Central memory CD8-positive, alpha-beta T cell (primary cell): Measurements from ENCODE around the gene LEMD1.

ENCODE experiments used
- ATAC-seq: fragments of 150-1000 bp; cut with Tn5 transposase; replicated peaks from 2 replicates; pipeline ENCODE4 v1.10.0; 2022; ENCODE audit warnings: mild to moderate bottlenecking, moderate FRiP score, moderate number of reproducible peaks; ENCODE audit not compliant: poor library complexity, severe bottlenecking; ENCODE audit errors: extremely low read depth
- DNase-seq, 2 donors: peaks; one replicate each; pipeline ENCODE4 v3.0.0; 2021; ENCODE audit warnings: low spot score in 2 of 2
- H3K27ac Mint-ChIP-seq: one replicate; pipeline ENCODE4 v1.8.0; 2022; ENCODE audit warnings: low read depth, mild to moderate bottlenecking, moderate library complexity, mixed read lengths
- H3K27me3 Mint-ChIP-seq: one replicate; pipeline ENCODE4 v1.8.0; 2022; ENCODE audit warnings: mixed read lengths
- H3K36me3 Mint-ChIP-seq: one replicate; pipeline ENCODE4 v1.8.0; 2022; ENCODE audit warnings: mild to moderate bottlenecking, moderate library complexity, mixed read lengths; ENCODE audit not compliant: insufficient read depth
- H3K4me1 Mint-ChIP-seq: one replicate; pipeline ENCODE4 v1.8.0; 2022; ENCODE audit warnings: mixed read lengths
- H3K4me3 Mint-ChIP-seq: one replicate; pipeline ENCODE4 v1.8.0; 2022; ENCODE audit warnings: mild to moderate bottlenecking, moderate library complexity, mixed read lengths
- H3K9me3 Mint-ChIP-seq: one replicate; pipeline ENCODE4 v1.8.0; 2022; ENCODE audit warnings: mixed read lengths

Gene LEMD1, protein sequence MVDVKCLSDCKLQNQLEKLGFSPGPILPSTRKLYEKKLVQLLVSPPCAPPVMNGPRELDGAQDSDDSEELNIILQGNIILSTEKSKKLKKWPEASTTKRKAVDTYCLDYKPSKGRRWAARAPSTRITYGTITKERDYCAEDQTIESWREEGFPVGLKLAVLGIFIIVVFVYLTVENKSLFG

GRCh38 chr1:205421798-205422197 lies at the start of gene LEMD1:
Gene LEMD1 (minus strand): TSS chr1:205422056. CDS start chr1:205420536, 1,520 bp downstream.
- no peaks in the 10 kb centered on the region for H3K9me3 Mint-ChIP-seq
- no peaks in the 10 kb centered on the region for H3K4me1 Mint-ChIP-seq
- H3K4me3 Mint-ChIP-seq = no peak within 1 kb of the TSS
- no peak within 1 kb of the TSS for H3K27ac Mint-ChIP-seq
- DNase-seq (no peak), ATAC-seq (no peak)
- no peaks in the 10 kb centered on the region for H3K36me3 Mint-ChIP-seq
- H3K27me3 Mint-ChIP-seq = no peaks in the 10 kb centered on the region

DNA sequence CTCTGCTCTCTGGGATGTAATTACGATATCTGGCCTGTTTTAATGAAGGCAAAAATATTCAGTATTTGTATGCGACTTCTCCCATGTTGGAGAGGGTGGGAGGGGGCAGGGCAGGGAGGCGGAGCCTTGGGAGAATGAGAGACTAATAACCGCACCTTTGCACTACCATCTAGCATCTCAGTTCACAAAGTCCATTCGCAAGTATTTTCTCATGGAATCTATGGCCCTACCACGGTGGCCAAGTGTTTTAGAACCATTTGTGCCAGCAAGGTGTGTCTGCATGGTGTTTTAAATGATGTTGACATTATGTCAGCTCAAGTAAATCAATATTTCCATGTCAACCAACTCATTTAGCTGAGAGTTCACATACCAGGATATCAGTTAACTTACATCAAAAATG lies 48.3 kb upstream of the LEMD1 start:
- H3K27me3 Mint-ChIP-seq = peaks cover 48% of the 10 kb centered on the region
- H3K4me3 Mint-ChIP-seq = no peak overlapping the region
- H3K27ac Mint-ChIP-seq = no peak overlapping the region
- ATAC-seq (no peak), DNase-seq (no peak)
- no peaks in the 10 kb centered on the region for H3K36me3 Mint-ChIP-seq
- peaks cover 6% of the 10 kb centered on the region for H3K9me3 Mint-ChIP-seq
- H3K4me1 Mint-ChIP-seq = peaks cover 9% of the 10 kb centered on the region

DNA sequence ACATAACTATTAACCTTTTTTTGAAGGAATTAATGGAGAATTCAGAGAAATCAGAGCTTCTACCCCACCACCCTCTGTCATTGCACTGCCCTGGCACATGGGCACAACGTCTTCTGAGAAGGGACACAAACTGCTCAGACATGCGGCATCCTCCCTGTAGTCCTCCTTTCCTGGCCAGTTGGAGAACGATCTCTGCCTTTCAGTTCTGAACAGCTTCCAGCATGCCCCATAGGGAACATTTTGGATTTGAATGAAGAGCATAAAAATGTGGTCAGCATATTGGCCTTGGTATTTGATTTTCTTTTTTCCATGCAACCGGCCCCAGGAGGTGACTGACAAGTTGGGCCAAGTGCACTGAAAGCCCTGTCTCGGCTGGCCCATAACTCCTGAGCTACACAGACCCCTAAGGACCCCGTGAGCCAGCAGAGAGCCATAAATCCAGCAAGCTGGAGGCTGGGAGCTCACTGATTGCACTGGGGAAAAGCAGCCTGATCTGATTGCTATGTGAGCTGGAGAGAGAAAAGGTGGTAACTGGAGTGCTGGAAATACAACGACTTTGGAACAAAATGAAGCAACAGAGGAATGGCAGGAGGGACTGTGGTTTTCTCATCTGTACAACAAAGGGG lies 44.9 kb upstream of the LEMD1 start:
- ATAC-seq (no peak), DNase-seq (no peak)
- H3K36me3 Mint-ChIP-seq = no peaks in the 10 kb centered on the region
- no peak overlapping the region for H3K4me3 Mint-ChIP-seq
- no peak overlapping the region for H3K27ac Mint-ChIP-seq
- peaks cover 15% of the 10 kb centered on the region for H3K27me3 Mint-ChIP-seq
- H3K4me1 Mint-ChIP-seq = no peaks in the 10 kb centered on the region
- no peaks in the 10 kb centered on the region for H3K9me3 Mint-ChIP-seq

DNA sequence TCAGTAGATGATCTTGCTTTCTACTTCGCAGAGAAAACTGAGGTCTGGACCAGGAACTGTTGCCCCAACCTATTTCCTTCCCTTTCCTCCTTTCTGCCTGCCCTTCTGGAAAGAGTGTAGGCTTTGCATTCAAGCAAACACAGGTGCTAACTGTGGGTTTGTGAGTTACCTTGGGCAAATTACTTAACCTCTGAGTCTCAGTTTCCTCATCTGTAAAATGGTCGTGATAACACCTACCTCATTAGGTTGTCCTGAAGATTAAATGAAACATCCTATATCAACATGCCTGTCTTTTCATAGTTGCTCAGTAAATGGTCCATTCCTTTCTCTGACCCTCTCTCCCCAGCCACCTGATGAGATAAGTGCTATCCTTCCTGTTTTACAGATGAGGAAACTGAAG lies 43.5 kb upstream of the LEMD1 start:
- Mint-ChIP-seq H3K27ac (no peak overlapping the region), H3K4me3 (no peak overlapping the region), H3K4me1 (no peaks in the 10 kb centered on the region), H3K9me3 (no peaks in the 10 kb centered on the region), H3K27me3 (peaks cover 12% of the 10 kb centered on the region), H3K36me3 (no peaks in the 10 kb centered on the region)
- ATAC-seq = no peak
- DNase-seq = no peak

DNA sequence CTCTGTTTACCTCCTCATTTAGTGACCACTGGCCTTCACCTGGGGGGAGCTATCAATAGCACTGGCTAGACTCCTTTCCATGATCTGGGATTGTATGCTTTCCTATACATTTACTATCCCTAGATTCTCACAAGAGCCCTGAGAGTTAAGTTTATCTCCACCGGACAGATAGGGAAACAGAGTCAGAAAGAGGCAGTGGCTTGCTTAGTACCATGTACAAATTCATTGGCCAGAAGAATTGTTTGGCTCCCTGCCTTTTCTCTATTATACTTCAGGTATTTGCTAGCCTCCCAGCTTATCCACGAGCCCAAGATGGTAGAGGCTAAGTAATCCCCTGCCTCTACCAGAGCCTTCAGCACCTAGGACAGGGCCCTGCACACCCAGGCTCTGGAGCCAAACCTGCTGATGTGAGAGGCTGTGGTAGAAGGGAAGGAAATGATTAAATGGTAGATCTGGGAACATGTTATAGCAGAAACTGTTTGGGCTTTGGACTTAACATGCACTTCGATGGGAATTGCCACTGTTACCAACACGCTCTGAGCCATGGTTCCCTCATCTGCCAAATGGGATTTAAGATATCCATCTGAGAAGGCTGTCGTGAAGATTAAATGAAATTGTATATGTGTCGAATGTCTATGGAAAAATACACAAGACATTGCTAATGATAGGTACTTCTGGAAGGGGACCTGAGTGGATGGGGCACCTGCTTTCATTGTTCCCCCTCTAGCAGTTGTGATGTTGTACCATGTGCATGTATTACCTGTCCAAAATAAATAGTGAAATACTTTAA lies 37.1 kb upstream of the LEMD1 start:
- Mint-ChIP-seq H3K9me3 (no peaks in the 10 kb centered on the region), H3K27ac (no peak overlapping the region), H3K27me3 (peaks cover 57% of the 10 kb centered on the region), H3K36me3 (peaks cover 4% of the 10 kb centered on the region), H3K4me3 (no peak overlapping the region), H3K4me1 (peaks cover 16% of the 10 kb centered on the region)
- DNase-seq = no peak
- ATAC-seq = no peak

DNA sequence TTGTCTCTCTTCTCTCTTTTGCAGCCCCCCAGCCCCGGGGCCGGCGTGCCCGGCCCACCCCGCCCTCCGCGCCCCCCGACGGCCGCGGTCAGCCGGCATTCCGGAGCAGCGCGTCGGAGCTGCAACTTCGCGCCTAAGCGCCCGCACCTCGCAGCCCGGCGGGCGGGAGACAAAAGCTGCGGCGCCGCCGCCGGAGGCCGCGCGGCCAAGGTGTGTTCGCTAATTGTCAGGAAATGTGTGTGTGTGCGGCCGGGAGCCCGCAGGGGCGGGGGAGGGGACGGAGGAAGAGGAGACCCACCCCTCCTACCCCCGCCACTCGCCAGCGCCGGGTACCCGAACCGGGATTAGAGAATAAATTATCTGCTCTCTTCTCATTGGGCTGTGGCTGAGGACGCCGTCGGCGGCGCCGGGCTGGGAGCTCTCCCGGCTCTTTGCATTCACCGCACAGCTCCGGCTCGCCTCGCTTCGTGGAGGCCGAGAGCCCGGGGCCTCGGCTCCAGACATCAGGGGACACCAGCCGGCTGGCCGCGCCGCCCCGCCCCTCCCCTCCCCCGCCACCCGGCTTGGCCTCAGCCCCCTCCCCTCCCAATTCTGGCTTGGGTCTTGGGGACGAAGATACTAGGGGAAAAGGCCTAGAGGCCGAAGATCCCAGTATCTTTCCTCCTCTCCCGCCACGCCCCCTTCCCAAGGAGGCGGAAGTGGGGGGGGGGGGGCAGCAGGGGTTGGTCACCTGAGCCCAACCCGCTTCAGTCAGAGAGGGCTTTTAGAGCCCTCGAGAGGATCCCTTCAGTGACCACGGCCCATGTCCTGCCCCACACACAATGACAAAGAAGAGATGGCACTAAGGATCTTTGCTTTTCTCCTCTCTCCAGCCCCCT lies 35.3 kb upstream of the LEMD1 start:
- peaks cover 4% of the 10 kb centered on the region for H3K36me3 Mint-ChIP-seq
- H3K27ac Mint-ChIP-seq = no peak overlapping the region
- ATAC-seq (peak; percentile 16), DNase-seq (no peak)
- H3K9me3 Mint-ChIP-seq = no peaks in the 10 kb centered on the region
- peaks cover 16% of the 10 kb centered on the region for H3K4me1 Mint-ChIP-seq
- peak overlapping the region; percentile 74 for H3K4me3 Mint-ChIP-seq
- peaks cover 76% of the 10 kb centered on the region for H3K27me3 Mint-ChIP-seq

DNA sequence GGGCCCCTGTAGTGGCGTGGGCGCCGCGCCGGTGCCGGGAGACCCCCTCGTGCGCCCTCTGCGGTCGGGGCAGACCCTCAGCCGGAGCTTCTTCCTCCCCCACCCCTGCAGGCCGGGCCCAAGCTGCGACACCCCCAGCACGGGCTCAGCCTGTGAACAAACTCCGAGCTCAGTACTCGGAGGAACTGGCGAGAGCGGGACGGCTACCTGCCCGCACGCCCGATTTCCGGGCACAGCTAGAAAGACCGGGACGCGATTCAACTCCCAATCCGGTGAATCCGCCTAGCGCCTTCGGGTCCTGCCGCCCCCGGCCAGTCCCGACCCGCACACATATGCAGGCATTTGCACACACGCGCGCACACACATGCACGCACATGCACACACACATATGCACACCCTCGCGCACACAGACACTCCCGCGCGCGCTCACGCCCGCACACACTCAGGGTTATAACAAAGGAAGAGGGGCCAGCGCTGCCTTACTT lies 34.6 kb upstream of the LEMD1 start:
- Mint-ChIP-seq H3K4me3 (peak overlapping the region; percentile 74), H3K27ac (no peak overlapping the region), H3K27me3 (peaks cover 82% of the 10 kb centered on the region), H3K4me1 (peaks cover 16% of the 10 kb centered on the region), H3K36me3 (peaks cover 4% of the 10 kb centered on the region), H3K9me3 (no peaks in the 10 kb centered on the region)
- no peak for ATAC-seq
- no peak for DNase-seq

GRCh38 chr1:205455581-205456382 lies 33.9 kb upstream of the LEMD1 start, which contains the start of gene BLACAT1:
Gene BLACAT1 (minus strand): TSS chr1:205456045.
- ATAC-seq (no peak), DNase-seq (no peak)
- Mint-ChIP-seq H3K27ac (no peak within 1 kb of the TSS), H3K9me3 (no peaks in the 10 kb centered on the region), H3K27me3 (peaks cover 89% of the 10 kb centered on the region), H3K4me3 (peak within 1 kb of the TSS; percentile 74), H3K36me3 (peaks cover 4% of the 10 kb centered on the region), H3K4me1 (peaks cover 16% of the 10 kb centered on the region)

- peak overlapping the region; percentile 74 for H3K4me3 Mint-ChIP-seq
These were observed 33.1 kb upstream of the LEMD1 start for GRCh38 chr1:205454903-205455335.

DNA sequence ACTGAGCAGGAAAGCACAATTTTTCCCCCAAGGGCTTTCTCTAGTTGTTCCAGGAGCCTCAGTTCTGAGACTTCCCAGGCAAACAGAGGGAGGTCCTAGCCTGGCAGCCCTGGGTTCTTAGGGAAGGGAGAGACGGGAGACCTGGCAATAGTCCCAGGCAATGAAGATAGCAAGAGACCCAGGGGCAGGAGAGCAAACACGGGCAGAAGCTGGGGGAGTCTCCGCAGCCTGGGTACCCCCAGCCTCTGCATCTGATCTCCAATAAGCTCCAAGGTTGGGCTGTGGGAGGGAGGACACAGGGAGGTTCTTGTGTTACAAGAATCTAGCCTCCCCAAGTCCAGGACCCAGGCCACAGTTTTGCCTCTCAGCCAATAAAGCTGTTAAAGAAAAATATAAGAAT lies 31.6 kb upstream of the LEMD1 start:
- peaks cover 16% of the 10 kb centered on the region for H3K4me1 Mint-ChIP-seq
- H3K4me3 Mint-ChIP-seq = no peak overlapping the region
- DNase-seq (no peak), ATAC-seq (no peak)
- H3K27me3 Mint-ChIP-seq = peaks cover 72% of the 10 kb centered on the region
- H3K27ac Mint-ChIP-seq = no peak overlapping the region
- H3K36me3 Mint-ChIP-seq = peaks cover 4% of the 10 kb centered on the region
- H3K9me3 Mint-ChIP-seq = no peaks in the 10 kb centered on the region

More at GRCh38 chr1:205454903-205455335, 33.1 kb upstream of the LEMD1 start:
- no peaks in the 10 kb centered on the region for H3K9me3 Mint-ChIP-seq
- peaks cover 4% of the 10 kb centered on the region for H3K36me3 Mint-ChIP-seq
- peaks cover 16% of the 10 kb centered on the region for H3K4me1 Mint-ChIP-seq
- ATAC-seq = no peak
- H3K27me3 Mint-ChIP-seq = peaks cover 86% of the 10 kb centered on the region
- H3K27ac Mint-ChIP-seq = no peak overlapping the region
- DNase-seq = no peak

- no peak for ATAC-seq
- Mint-ChIP-seq H3K36me3 (peaks cover 2% of the 10 kb centered on the region), H3K27ac (no peak overlapping the region), H3K27me3 (peaks cover 67% of the 10 kb centered on the region), H3K4me3 (no peak overlapping the region), H3K9me3 (no peaks in the 10 kb centered on the region), H3K4me1 (peaks cover 16% of the 10 kb centered on the region)
- no peak for DNase-seq
These were observed 31.1 kb upstream of the LEMD1 start for GRCh38 chr1:205452933-205453332.
